ENCODE data around the gene WDFY2. TPM values are rescaled to one million over a fixed set of nuclear protein-coding genes. Genes with fewer than 3 reads are reported as not detected.
"Not testable (repeated sequence)": the region's sequence is repeated elsewhere in the genome, so short reads cannot be mapped to it uniquely, and the experiment has no call there.

WDFY2 gene
- polyA plus RNA-seq, 3 donors: 4.4 to 8.9 (median 4.8) TPM

- H3K27ac ChIP-seq (ENCODE audit: low read depth, low read length): no peak overlapping the region
- 50 to 55% (median 50%) methylated on average over 1 of the region's 1 CpG for WGBS, 3 donors
Observed at GRCh38 chr13:51643882-51644281, 59.6 kb downstream of the WDFY2 start.

- no peak overlapping the region for H3K27ac ChIP-seq (ENCODE audit: low read depth, low read length)
- 42 to 69% (median 50%) methylated on average over 1 of the region's 1 CpG for WGBS, 3 donors
Observed at GRCh38 chr13:51644654-51645053, 60.4 kb downstream of the WDFY2 start.

GRCh38 chr13:51645154-51645650 lies 60.9 kb downstream of the WDFY2 start:
- H3K27ac ChIP-seq (ENCODE audit: low read depth, low read length): no peak overlapping the region
- 15 to 38% (median 23%) methylated on average over 4 of the region's 4 CpGs for WGBS, 3 donors

- peak overlapping the region; percentile 66 for H3K27ac ChIP-seq (ENCODE audit: low read depth, low read length)
- WGBS, 3 donors: 85 to 89% (median 87%) methylated on average over 10 of the region's 10 CpGs
Observed at GRCh38 chr13:51645761-51646670, 61.8 kb downstream of the WDFY2 start.

- WGBS, 3 donors: 94 to 98% (median 94%) methylated on average over 4 of the region's 4 CpGs
- no peak overlapping the region for H3K27ac ChIP-seq (ENCODE audit: low read depth, low read length)
Observed at GRCh38 chr13:51647067-51647466, 62.8 kb downstream of the WDFY2 start.

- 92 to 97% (median 96%) methylated on average over 2 to 3 of the region's 3 CpGs for WGBS, 3 donors
- not testable (repeated sequence) for H3K27ac ChIP-seq (ENCODE audit: low read depth, low read length)
Observed at GRCh38 chr13:51652193-51652592, 67.9 kb downstream of the WDFY2 start.

- 64 to 74% (median 64%) methylated on average over 6 of the region's 6 CpGs for WGBS, 3 donors
- no peak overlapping the region for H3K27ac ChIP-seq (ENCODE audit: low read depth, low read length)
Observed at GRCh38 chr13:51659276-51660127, 75.2 kb downstream of the WDFY2 start.

GRCh38 chr13:51660813-51661212 lies 76.6 kb downstream of the WDFY2 start:
- H3K27ac ChIP-seq (ENCODE audit: low read depth, low read length): no peak overlapping the region

GRCh38 chr13:51663973-51664957 lies 80.0 kb downstream of the WDFY2 start:
- H3K27ac ChIP-seq (ENCODE audit: low read depth, low read length): no peak overlapping the region

More at GRCh38 chr13:51660813-51661212, 76.6 kb downstream of the WDFY2 start:
- WGBS, 3 donors: 76 to 92% (median 90%) methylated on average over 1 of the region's 1 CpG

GRCh38 chr13:51665456-51665855 lies 81.2 kb downstream of the WDFY2 start:
- WGBS, 3 donors: 29 to 91% (median 84%) methylated on average over 2 of the region's 2 CpGs
- no peak overlapping the region for H3K27ac ChIP-seq (ENCODE audit: low read depth, low read length)

More at GRCh38 chr13:51663973-51664957, 80.0 kb downstream of the WDFY2 start:
- 75 to 79% (median 78%) methylated on average over 8 of the region's 8 CpGs for WGBS, 3 donors

- no peak overlapping the region for H3K27ac ChIP-seq (ENCODE audit: low read depth, low read length)
- WGBS, 3 donors: 53 to 70% (median 68%) methylated on average over 1 of the region's 1 CpG
Observed at GRCh38 chr13:51666374-51666773, 82.1 kb downstream of the WDFY2 start.

GRCh38 chr13:51666839-51667238 lies 82.6 kb downstream of the WDFY2 start:
- no peak overlapping the region for H3K27ac ChIP-seq (ENCODE audit: low read depth, low read length)
- 76 to 95% (median 91%) methylated on average over 1 of the region's 1 CpG for WGBS, 3 donors

- H3K27ac ChIP-seq (ENCODE audit: low read depth, low read length): no peak overlapping the region
- WGBS, 3 donors: 38 to 76% (median 69%) methylated on average over 6 of the region's 6 CpGs
Observed at GRCh38 chr13:51668580-51669195, 84.4 kb downstream of the WDFY2 start.

- no peak overlapping the region for H3K27ac ChIP-seq (ENCODE audit: low read depth, low read length)
- WGBS, 3 donors: 54 to 75% (median 60%) methylated on average over 2 of the region's 2 CpGs
Observed at GRCh38 chr13:51673165-51673564, 88.9 kb downstream of the WDFY2 start.

- WGBS, 3 donors: 37 to 98% (median 88%) methylated on average over 5 of the region's 5 CpGs
- H3K27ac ChIP-seq (ENCODE audit: low read depth, low read length): no peak overlapping the region
Observed at GRCh38 chr13:51674276-51674675, 90.0 kb downstream of the WDFY2 start.

GRCh38 chr13:51675385-51675784 lies 91.1 kb downstream of the WDFY2 start:
- H3K27ac ChIP-seq (ENCODE audit: low read depth, low read length): no peak overlapping the region
- WGBS, 3 donors: 90 to 94% (median 93%) methylated on average over 1 of the region's 1 CpG

- H3K27ac ChIP-seq (ENCODE audit: low read depth, low read length): no peak overlapping the region
Observed at GRCh38 chr13:51675877-51676276, 91.6 kb downstream of the WDFY2 start.

More at GRCh38 chr13:51675877-51676276, 91.6 kb downstream of the WDFY2 start:
- WGBS, 3 donors: 98 to 100% (median 99%) methylated on average over 3 of the region's 3 CpGs
